Measurements from ENCODE around the gene EGFR.

DNA sequence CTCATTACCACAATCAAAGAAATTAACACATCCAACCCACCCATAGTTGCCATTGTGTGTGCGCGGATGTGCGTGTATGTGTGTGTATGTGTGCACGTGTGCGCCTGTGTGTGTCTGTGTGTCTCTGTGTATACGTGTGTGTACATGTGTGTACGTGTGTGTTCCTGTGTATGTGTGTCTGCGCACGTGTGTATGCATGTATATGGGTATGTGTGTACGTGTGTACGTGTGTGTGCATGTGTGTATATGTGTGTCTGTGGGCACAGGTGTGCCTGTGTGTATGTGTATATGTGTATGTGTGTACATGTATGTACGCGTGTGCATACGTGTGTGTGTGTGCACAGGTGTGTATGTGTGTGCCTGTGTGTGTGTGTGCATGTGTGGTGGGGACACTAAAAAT, 48.9 kb downstream of the EGFR start:
- TF ChIP-seq, protein P1, sequence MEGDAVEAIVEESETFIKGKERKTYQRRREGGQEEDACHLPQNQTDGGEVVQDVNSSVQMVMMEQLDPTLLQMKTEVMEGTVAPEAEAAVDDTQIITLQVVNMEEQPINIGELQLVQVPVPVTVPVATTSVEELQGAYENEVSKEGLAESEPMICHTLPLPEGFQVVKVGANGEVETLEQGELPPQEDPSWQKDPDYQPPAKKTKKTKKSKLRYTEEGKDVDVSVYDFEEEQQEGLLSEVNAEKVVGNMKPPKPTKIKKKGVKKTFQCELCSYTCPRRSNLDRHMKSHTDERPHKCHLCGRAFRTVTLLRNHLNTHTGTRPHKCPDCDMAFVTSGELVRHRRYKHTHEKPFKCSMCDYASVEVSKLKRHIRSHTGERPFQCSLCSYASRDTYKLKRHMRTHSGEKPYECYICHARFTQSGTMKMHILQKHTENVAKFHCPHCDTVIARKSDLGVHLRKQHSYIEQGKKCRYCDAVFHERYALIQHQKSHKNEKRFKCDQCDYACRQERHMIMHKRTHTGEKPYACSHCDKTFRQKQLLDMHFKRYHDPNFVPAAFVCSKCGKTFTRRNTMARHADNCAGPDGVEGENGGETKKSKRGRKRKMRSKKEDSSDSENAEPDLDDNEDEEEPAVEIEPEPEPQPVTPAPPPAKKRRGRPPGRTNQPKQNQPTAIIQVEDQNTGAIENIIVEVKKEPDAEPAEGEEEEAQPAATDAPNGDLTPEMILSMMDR (conservative IDR thresholded peaks at IDR 0.05 in 1 of 2, IDR thresholded peaks at IDR 0.05 in 1 of 2; ENCODE audit: extremely low read depth in 1 of 2, insufficient read depth in 1 of 2, low read depth in 1 of 2, low read length in 2 of 2) = no peak
- TF ChIP-seq EZH2 (IDR thresholded peaks at IDR 0.05; ENCODE audit: borderline replicate concordance, low read length) = no peak

All from mammary epithelial cell (primary cell).